H1 (cell line): ENCODE measurements around the gene CHRNA5. TPM values are rescaled to one million over a fixed set of nuclear protein-coding genes. Genes with fewer than 3 reads are reported as not detected.

Experiments
- CTCF ChIA-PET: fragments of 300-600 bp; sonication (Branson Sonifier 250); formaldehyde crosslinking; loops from one replicate; lab custom pipeline; 2021; ENCODE audit not compliant: partially characterized antibody; lab: Charles Lee
- POLR2A ChIA-PET: fragments of 300-600 bp; sonication (Branson Sonifier 250); formaldehyde crosslinking; loops from one replicate; lab custom pipeline; 2021; ENCODE audit warnings: inconsistent platforms; ENCODE audit not compliant: partially characterized antibody; lab: Charles Lee
- DNase-seq, 2 experiments: peaks; one replicate each; pipeline versions ENCODE4 v3.0.0 to v3.0.0-alpha.2; 2010 to 2022; ENCODE audit warnings: low spot score in 2 of 2, low read depth in 1 of 2, mixed read lengths in 1 of 2
- FAIRE-seq: peaks from 2 replicates; lab custom pipeline; 2011; peaks lifted over from hg19 to GRCh38; lab: Jason Lieb, UNC
- H2AFZ ChIP-seq: 2 replicates; pipeline ENCODE4 v1.8.1; 2012; ENCODE audit warnings: low read length, inconsistent platforms
- H2AK5ac ChIP-seq: 2 replicates; pipeline ENCODE4 v1.6.1; 2013; ENCODE audit warnings: low read depth, low read length
- H2BK120ac ChIP-seq: replicated peaks from 2 replicates; pipeline ENCODE3; 2013; ENCODE audit warnings: low read depth, low read length, inconsistent platforms
- H2BK12ac ChIP-seq: 2 replicates; pipeline ENCODE4 v1.6.1; 2013; ENCODE audit warnings: low read depth, low read length
- H2BK15ac ChIP-seq: 2 replicates; pipeline ENCODE4 v1.6.1; 2013; ENCODE audit warnings: low read length
- H2BK20ac ChIP-seq: 2 replicates; pipeline ENCODE4 v1.6.1; 2013; ENCODE audit warnings: low read length
- H2BK5ac ChIP-seq: 2 replicates; pipeline ENCODE4 v1.6.1; 2013; ENCODE audit warnings: low read depth, low read length
- H3K14ac ChIP-seq: 2 replicates; pipeline ENCODE4 v1.6.1; 2013; ENCODE audit warnings: inconsistent platforms; ENCODE audit not compliant: insufficient read length
- H3K18ac ChIP-seq: 2 replicates; pipeline ENCODE4 v1.6.1; 2013; ENCODE audit warnings: low read length; ENCODE audit errors: extremely low read depth
- H3K23ac ChIP-seq: 2 replicates; pipeline ENCODE4 v1.6.1; 2013; ENCODE audit warnings: inconsistent platforms; ENCODE audit not compliant: insufficient read length
- H3K23me2 ChIP-seq: 2 replicates; pipeline ENCODE4 v1.6.1; 2013; ENCODE audit warnings: low read depth, low read length
- H3K27ac ChIP-seq: 2 replicates; pipeline ENCODE4 v1.6.1; 2011; ENCODE audit warnings: low read depth, low read length, inconsistent platforms
- H3K27me3 ChIP-seq, 4 experiments: replicated peaks in 1 of 4; 1 replicate in 1 of 4; 2 replicates in 3 of 4; pipeline versions ENCODE4 v1.6.1 to v1.8.1; 2011 to 2013; ENCODE audit warnings: low read length in 3 of 4, mild to moderate bottlenecking in 3 of 4, inconsistent platforms in 2 of 4, mixed read lengths in 2 of 4, moderate library complexity in 1 of 4; ENCODE audit not compliant: control insufficient read depth in 3 of 4, insufficient read depth in 3 of 4; ENCODE audit errors: extremely low read depth in 1 of 4
- H3K36me3 ChIP-seq, 4 experiments: 2 replicates each; pipeline versions ENCODE4 v1.6.1 to v1.8.1; 2011 to 2013; ENCODE audit warnings: mild to moderate bottlenecking in 4 of 4, low read length in 3 of 4, moderate library complexity in 2 of 4, control low read depth in 1 of 4, inconsistent platforms in 1 of 4; ENCODE audit not compliant: insufficient read depth in 4 of 4, control insufficient read depth in 2 of 4
- H3K4ac ChIP-seq: replicated peaks from 2 replicates; pipeline ENCODE3; 2013; ENCODE audit warnings: low read length, low read depth, mixed read lengths, inconsistent platforms; ENCODE audit not compliant: insufficient read length
- H3K4me1 ChIP-seq, 4 experiments: replicated peaks in 1 of 4; 1 replicate in 1 of 4; 2 replicates in 3 of 4; pipeline versions ENCODE4 v1.6.1 to v1.8.1; 2011 to 2013; ENCODE audit warnings: low read length in 3 of 4, inconsistent platforms in 2 of 4, mixed read lengths in 1 of 4; ENCODE audit not compliant: insufficient read depth in 4 of 4, control insufficient read depth in 3 of 4
- H3K4me2 ChIP-seq, 2 experiments: 2 replicates each; pipeline versions ENCODE4 v1.6.1 to v1.8.1; 2011 to 2013; ENCODE audit warnings: low read depth in 2 of 2, low read length in 2 of 2, control low read depth in 1 of 2, inconsistent platforms in 1 of 2, mild to moderate bottlenecking in 1 of 2; ENCODE audit not compliant: insufficient read depth in 1 of 2
- H3K4me3 ChIP-seq, 4 experiments: fragments of 200-600, 300-600 bp in 1 of 4; sonication (generic), shearing (Covaris generic), sonication (Bioruptor Twin) in 1 of 4; 2 replicates each; pipeline versions ENCODE4 v1.5.1 to v1.8.1; 2011 to 2016; ENCODE audit warnings: low read length in 4 of 4, low read depth in 3 of 4, control low read depth in 2 of 4, inconsistent platforms in 2 of 4, mild to moderate bottlenecking in 2 of 4, mixed read lengths in 1 of 4, moderate library complexity in 1 of 4; ENCODE audit not compliant: insufficient read depth in 2 of 4; ENCODE audit errors: extremely low read depth in 1 of 4
- H3K56ac ChIP-seq: replicated peaks from 2 replicates; pipeline ENCODE3; 2013; ENCODE audit warnings: low read depth, mild to moderate bottlenecking, mixed read lengths, low read length, inconsistent platforms; ENCODE audit not compliant: insufficient read length
- H3K79me1 ChIP-seq: 2 replicates; pipeline ENCODE4 v1.6.1; 2013; ENCODE audit warnings: low read depth, low read length, control low read depth
- H3K79me2 ChIP-seq, 2 experiments: 2 replicates each; pipeline versions ENCODE4 v1.6.1 to v1.8.1; 2012 to 2013; ENCODE audit warnings: low read length in 2 of 2, mild to moderate bottlenecking in 2 of 2, inconsistent platforms in 1 of 2; ENCODE audit not compliant: insufficient read depth in 2 of 2, control insufficient read depth in 1 of 2
- H3K9ac ChIP-seq, 4 experiments: replicated peaks in 1 of 4; 1 replicate in 1 of 4; 2 replicates in 3 of 4; pipeline versions ENCODE4 v1.6.1 to v1.8.1; 2011 to 2013; ENCODE audit warnings: low read depth in 3 of 4, low read length in 3 of 4, control low read depth in 2 of 4, mild to moderate bottlenecking in 2 of 4, moderate library complexity in 2 of 4, inconsistent platforms in 1 of 4; ENCODE audit errors: extremely low read depth in 1 of 4
- H3K9me3 ChIP-seq, 2 experiments: 2 replicates each; pipeline versions ENCODE4 v1.6.1 to v1.8.1; 2012 to 2013; ENCODE audit warnings: mild to moderate bottlenecking in 2 of 2, moderate library complexity in 2 of 2, control low read depth in 1 of 2, inconsistent platforms in 1 of 2, low read depth in 1 of 2, low read length in 1 of 2, mixed read lengths in 1 of 2; ENCODE audit not compliant: insufficient read depth in 2 of 2
- H4K20me1 ChIP-seq, 2 experiments: replicated peaks in 1 of 2; 2 replicates each; pipeline versions ENCODE3 to v1.8.1; 2011 to 2013; ENCODE audit warnings: inconsistent platforms in 2 of 2, low read length in 2 of 2, mild to moderate bottlenecking in 1 of 2; ENCODE audit not compliant: insufficient read depth in 2 of 2, control insufficient read depth in 1 of 2
- H4K5ac ChIP-seq: 2 replicates; pipeline ENCODE4 v1.6.1; 2013; ENCODE audit warnings: low read length, low read depth, mixed read lengths, inconsistent platforms; ENCODE audit not compliant: insufficient read length
- H4K8ac ChIP-seq: 2 replicates; pipeline ENCODE4 v1.8.0; 2013; ENCODE audit warnings: mild to moderate bottlenecking, moderate library complexity, low read length, inconsistent platforms; ENCODE audit not compliant: insufficient read depth; ENCODE audit errors: extremely low read depth
- H4K91ac ChIP-seq: replicated peaks from 2 replicates; pipeline ENCODE3; 2013; ENCODE audit warnings: low read length, mixed read lengths, inconsistent platforms; ENCODE audit not compliant: insufficient read length
- CBX8 ChIP-seq: fragments of 300-800, 300-1000 bp; sonication (generic); IDR thresholded peaks from 2 replicates; pipeline ENCODE4 v1.7.1; 2016; ENCODE audit warnings: low read depth, low read length, borderline replicate concordance
- CHD1 ChIP-seq: IDR thresholded peaks from 2 replicates; pipeline ENCODE4 v1.6.1; 2012; ENCODE audit warnings: low read depth, low read length, improper control_type of control experiment
- CHD2 ChIP-seq: IDR thresholded peaks from 2 replicates; pipeline ENCODE4 v1.6.1; 2012; ENCODE audit warnings: low read length, improper control_type of control experiment
- CTBP2 ChIP-seq: IDR thresholded peaks from 2 replicates; pipeline ENCODE4 v1.7.0; 2011; ENCODE audit warnings: borderline replicate concordance, mild to moderate bottlenecking, moderate library complexity, mixed read lengths, low read length; ENCODE audit not compliant: insufficient read depth, insufficient read length
- GABPA ChIP-seq: IDR thresholded peaks from 2 replicates; pipeline ENCODE4 v1.6.1; 2011; ENCODE audit warnings: mild to moderate bottlenecking, low read length, moderate library complexity, borderline replicate concordance; ENCODE audit not compliant: insufficient read depth
- GTF2F1 ChIP-seq: IDR thresholded peaks from 2 replicates; pipeline ENCODE4 v1.6.1; 2012; ENCODE audit warnings: low read depth, low read length, improper control_type of control experiment, borderline replicate concordance
- HDAC2 ChIP-seq, 2 experiments: fragments of 300-600 bp in 1 of 2; sonication (generic) in 1 of 2; IDR thresholded peaks; 2 replicates each; pipeline ENCODE4 v1.6.1; 2011 to 2012; ENCODE audit warnings: low read depth in 2 of 2, low read length in 2 of 2, mild to moderate bottlenecking in 2 of 2, moderate library complexity in 2 of 2, borderline replicate concordance in 1 of 2, inconsistent platforms in 1 of 2
- KDM4A ChIP-seq: IDR thresholded peaks from one replicate; pipeline ENCODE4 v1.7.1; 2012; ENCODE audit warnings: low read depth, mild to moderate bottlenecking, moderate library complexity, low read length, inconsistent platforms; ENCODE audit not compliant: severe bottlenecking
- PHF8 ChIP-seq: fragments of 200-600 bp; sonication (generic); conservative IDR thresholded peaks from 2 replicates; pipeline ENCODE4 v1.7.1; 2012; ENCODE audit warnings: low read depth, mild to moderate bottlenecking, inconsistent platforms, low read length, moderate library complexity
- POLR2AphosphoS5 ChIP-seq: IDR thresholded peaks from 2 replicates; pipeline ENCODE4 v1.6.1; 2011; ENCODE audit warnings: low read depth, low read length
- SAP30 ChIP-seq: fragments of 300-600 bp; sonication (generic); IDR thresholded peaks from 2 replicates; pipeline ENCODE4 v1.7.1; 2012; ENCODE audit warnings: low read length, moderate library complexity, mild to moderate bottlenecking, inconsistent platforms; ENCODE audit not compliant: insufficient read depth, insufficient replicate concordance
- SIRT6 ChIP-seq: IDR thresholded peaks from one replicate; pipeline ENCODE4 v1.7.1; 2012; ENCODE audit warnings: low read length, inconsistent platforms
- YY1 ChIP-seq: IDR thresholded peaks from 2 replicates; pipeline ENCODE4 v1.6.1; 2011; ENCODE audit warnings: low read depth, mild to moderate bottlenecking, low read length
- WGBS, 2 experiments: shearing (Covaris generic) in 1 of 2; methylation state at CpG; one replicate each; pipeline versions ENCODE4 v1.1.6 to v1.1.7; 2013 to 2015; ENCODE audit warnings: low lambda C conversion rate in 2 of 2, mixed read lengths in 2 of 2, inconsistent platforms in 1 of 2, low coverage in 1 of 2, missing lambda C conversion rate in 1 of 2; ENCODE audit not compliant: insufficient replicate concordance in 2 of 2, insufficient coverage in 1 of 2, insufficient read length in 1 of 2; ENCODE audit errors: extremely low coverage in 1 of 2, missing lambda C conversion rate in 1 of 2; 5-methylcytosine and 5-hydroxymethylcytosine counted together
- polyA plus RNA-seq, 7 experiments: library from polyadenylated mRNA; depleted of rRNA in 3 of 7; stranded (reverse) in 5 of 7; unstranded in 2 of 7; fragments of >200 nt in 5 of 7; fragments of 200-250 nt in 2 of 7; gene quantifications; 1 replicate in 5 of 7; 2 replicates in 1 of 7; 4 replicates in 1 of 7; pipeline versions ENCODE4 v1.2.1 to v1.2.3, GENCODE V29; 2011 to 2013; ENCODE audit warnings: missing spikeins in 2 of 7, mixed read lengths in 2 of 7
- total RNA-seq: library from RNA; stranded (reverse); fragmentation: NEBNext Ultra II Directional; extraction: Animal tissue kit (Norgen Biotek cat#: 25700); gene quantifications from 2 replicates; pipeline ENCODE4 v1.2.1, GENCODE V29; 2021

The CHRNA5 gene
- total and polyA plus RNA-seq, 2 of the 8 experiments (the other 6 are each of a cell fraction or from before 2014, with no cell fraction given): 13.5 to 31.4 TPM

GRCh38 chr15:78629031-78629715 is 63.9 kb downstream of the CHRNA5 start:
- Histone ChIP-seq H3K79me1 (peaks cover 2% of the 10 kb centered on the region; the same call in 1 of the 2 replicates), H3K4me2 (no peak overlapping the region), H3K9me3 (no peaks in the 10 kb centered on the region), H3K4me1 (no peaks in the 10 kb centered on the region), H4K5ac (no peak overlapping the region), H2BK20ac (no peak overlapping the region), H3K56ac (no peak overlapping the region), H3K27ac (no peak overlapping the region), H3K14ac (no peak overlapping the region), H2BK120ac (no peak overlapping the region), H2AK5ac (no peak overlapping the region), H3K4me3 (no peak overlapping the region), H4K8ac (no peak overlapping the region), H3K27me3 (no peaks in the 10 kb centered on the region), H3K23ac (no peak overlapping the region), H3K79me2 (no peaks in the 10 kb centered on the region), H3K36me3 (peaks cover 0 to 7% (median 0%) of the 10 kb centered on the region in 4 experiments; a peak in 2 of 8 replicates), H2BK5ac (no peak overlapping the region), H4K20me1 (no peaks in the 10 kb centered on the region), H2AFZ (no peak overlapping the region), H3K23me2 (no peaks in the 10 kb centered on the region; the same call in 1 of the 2 replicates), H3K9ac (no peak overlapping the region), H2BK12ac (no peak overlapping the region), H3K18ac (no peak overlapping the region), H4K91ac (no peak overlapping the region), H2BK15ac (no peak overlapping the region), H3K4ac (no peak overlapping the region)
- ChIA-PET POLR2A (no interaction called here), CTCF (interaction anchor here (1.1 to 3.8 kb wide), 4 partner anchors 9 to 111 kb away, joined by 3 to 12 read pairs (median 6); no protein-coding TSS in a partner anchor)
- WGBS, 2 experiments: 90% methylated on average over 23 of the region's 29 CpGs; no CpG with 5 or more reads in 1 of the 2 experiments
- no peak for DNase-seq
- no peak for FAIRE-seq
- TF ChIP-seq GTF2F1: no peak
- TF ChIP-seq HDAC2 (IDR thresholded peaks at IDR 0.05; ENCODE audit: borderline replicate concordance in 1 of 2, low read depth in 2 of 2, low read length in 2 of 2): no peak
- TF ChIP-seq SIRT6: no peak
- no peak for TF ChIP-seq CHD1
- no peak for TF ChIP-seq CTBP2
- TF ChIP-seq CHD2: no peak
- no peak for TF ChIP-seq SAP30
- TF ChIP-seq POLR2AphosphoS5: no peak
- TF ChIP-seq GABPA: no peak
- no peak for TF ChIP-seq PHF8
- no peak for TF ChIP-seq YY1
- TF ChIP-seq KDM4A: no peak
- no peak for TF ChIP-seq CBX8
